ENCODE results near the gene NOL11.

GRCh38 chr17:67708378-67708777 lies 9.4 kb upstream of the NOL11 start:
- TF ChIP-seq, protein P1, sequence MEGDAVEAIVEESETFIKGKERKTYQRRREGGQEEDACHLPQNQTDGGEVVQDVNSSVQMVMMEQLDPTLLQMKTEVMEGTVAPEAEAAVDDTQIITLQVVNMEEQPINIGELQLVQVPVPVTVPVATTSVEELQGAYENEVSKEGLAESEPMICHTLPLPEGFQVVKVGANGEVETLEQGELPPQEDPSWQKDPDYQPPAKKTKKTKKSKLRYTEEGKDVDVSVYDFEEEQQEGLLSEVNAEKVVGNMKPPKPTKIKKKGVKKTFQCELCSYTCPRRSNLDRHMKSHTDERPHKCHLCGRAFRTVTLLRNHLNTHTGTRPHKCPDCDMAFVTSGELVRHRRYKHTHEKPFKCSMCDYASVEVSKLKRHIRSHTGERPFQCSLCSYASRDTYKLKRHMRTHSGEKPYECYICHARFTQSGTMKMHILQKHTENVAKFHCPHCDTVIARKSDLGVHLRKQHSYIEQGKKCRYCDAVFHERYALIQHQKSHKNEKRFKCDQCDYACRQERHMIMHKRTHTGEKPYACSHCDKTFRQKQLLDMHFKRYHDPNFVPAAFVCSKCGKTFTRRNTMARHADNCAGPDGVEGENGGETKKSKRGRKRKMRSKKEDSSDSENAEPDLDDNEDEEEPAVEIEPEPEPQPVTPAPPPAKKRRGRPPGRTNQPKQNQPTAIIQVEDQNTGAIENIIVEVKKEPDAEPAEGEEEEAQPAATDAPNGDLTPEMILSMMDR (conservative IDR thresholded peaks at IDR 0.05), result no peak
- no peak for TF ChIP-seq ZFX (IDR thresholded peaks at IDR 0.05)
